HG03025 (cell line): Measurements from ENCODE around the gene PARP9.
A peak's percentile ranks its signal among the peaks of the same experiment; 100 is the strongest.

Experiments
- ATAC-seq: cut with Tn5 transposase; IDR thresholded peaks from one replicate; pipeline ENCODE4 v1.9.1; 2021; ENCODE audit warnings: mild to moderate bottlenecking, moderate library complexity; ENCODE audit not compliant: unreplicated experiment, low FRiP score

PARP9 gene

GRCh38 chr3:122564155-122564912 is at the start of gene PARP9, which contains the start of gene DTX3L:
Gene PARP9 (minus strand): TSS chr3:122564300. CDS start chr3:122559620, 4,680 bp downstream.
Gene DTX3L (plus strand): TSS chr3:122564338. CDS start chr3:122564427, 89 bp downstream.
- peak; percentile 59 for ATAC-seq

GRCh38 chr3:122612696-122613095 is 48.6 kb upstream of the PARP9 start:
- no peak for ATAC-seq

- ATAC-seq: peak; percentile 84
These were observed 45.9 kb upstream of the PARP9 start for GRCh38 chr3:122609798-122610559.

- no peak for ATAC-seq
These were observed 44.8 kb upstream of the PARP9 start for GRCh38 chr3:122608916-122609315.

GRCh38 chr3:122606330-122606729 is 42.2 kb upstream of the PARP9 start:
- no peak for ATAC-seq

GRCh38 chr3:122603056-122603455 is 39.0 kb upstream of the PARP9 start:
- no peak for ATAC-seq

GRCh38 chr3:122602011-122602710 is 38.1 kb upstream of the PARP9 start:
- ATAC-seq: no peak

- ATAC-seq: no peak
These were observed 34.5 kb upstream of the PARP9 start for GRCh38 chr3:122598556-122598955.

GRCh38 chr3:122598151-122598550 is 34.1 kb upstream of the PARP9 start:
- ATAC-seq: no peak

GRCh38 chr3:122594025-122594424 is 29.9 kb upstream of the PARP9 start:
- ATAC-seq: no peak

GRCh38 chr3:122590610-122591009 is 26.5 kb upstream of the PARP9 start:
- no peak for ATAC-seq

- no peak for ATAC-seq
These were observed 25.2 kb upstream of the PARP9 start for GRCh38 chr3:122589297-122589696.

GRCh38 chr3:122587572-122587971 is 23.5 kb upstream of the PARP9 start:
- no peak for ATAC-seq

GRCh38 chr3:122586773-122587485 is 22.8 kb upstream of the PARP9 start:
- ATAC-seq: no peak

GRCh38 chr3:122586098-122586497 is 22.0 kb upstream of the PARP9 start:
- ATAC-seq: no peak

GRCh38 chr3:122582390-122582789 is 18.3 kb upstream of the PARP9 start:
- no peak for ATAC-seq

GRCh38 chr3:122581622-122582021 is 17.5 kb upstream of the PARP9 start:
- no peak for ATAC-seq

- ATAC-seq: no peak
These were observed 16.4 kb upstream of the PARP9 start for GRCh38 chr3:122580470-122580869.

GRCh38 chr3:122578069-122578740 is 14.1 kb upstream of the PARP9 start:
- ATAC-seq: no peak
